Vagina (tissue), 2 donors: ENCODE data around the gene FABP2.

Experiments
- POLR2A ChIP-seq, 2 donors: fragments of 450-650 bp; IDR thresholded peaks; one replicate each; pipeline ENCODE4 v1.6.1; 2017; ENCODE audit warnings: antibody characterized with exemption in 2 of 2, mild to moderate bottlenecking in 2 of 2, moderate library complexity in 2 of 2
- POLR2AphosphoS5 ChIP-seq, 2 donors: sonication (generic); formaldehyde crosslinking; IDR thresholded peaks; one replicate each; pipeline ENCODE4 v1.9.0; 2017; ENCODE audit warnings: antibody characterized with exemption in 2 of 2, mild to moderate bottlenecking in 2 of 2, low read depth in 1 of 2; ENCODE audit not compliant: insufficient read depth in 1 of 2
- TF ChIP-seq, protein P1 (sequence below), 3 experiments: fragments of 450-650 bp in 2 of 3; fragments of 200-600 bp in 1 of 3; sonication (generic) in 1 of 3; IDR thresholded peaks; one replicate each; pipeline ENCODE4 v1.5.1; 2017 to 2019; ENCODE audit warnings: antibody characterized with exemption in 3 of 3, mild to moderate bottlenecking in 2 of 3, moderate library complexity in 2 of 3

DNA sequence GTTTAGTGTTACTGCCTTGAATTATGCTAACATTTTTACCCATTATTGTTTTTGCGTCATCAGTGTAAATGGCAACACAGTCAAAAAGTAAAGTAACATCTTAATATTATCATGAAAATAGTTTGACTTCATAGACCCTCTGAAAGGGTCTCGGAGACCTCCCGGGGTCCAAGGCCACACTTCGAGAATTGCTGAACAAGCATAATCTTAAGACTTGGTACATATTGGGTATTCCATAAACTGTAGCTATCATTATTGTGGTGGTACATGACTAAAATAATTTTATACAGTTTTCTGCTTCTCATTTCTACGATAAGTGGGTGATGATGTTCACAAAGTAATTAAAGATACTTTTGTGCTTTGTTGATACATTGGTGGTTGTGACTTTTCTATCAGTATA lies 32.6 kb downstream of the FABP2 start:
- TF ChIP-seq POLR2A (IDR thresholded peaks at IDR 0.05) (no peak), POLR2AphosphoS5 (IDR thresholded peaks at IDR 0.05; ENCODE audit: insufficient read depth in 1 of 2, low read depth in 1 of 2) (no peak)
- TF ChIP-seq, protein P1, sequence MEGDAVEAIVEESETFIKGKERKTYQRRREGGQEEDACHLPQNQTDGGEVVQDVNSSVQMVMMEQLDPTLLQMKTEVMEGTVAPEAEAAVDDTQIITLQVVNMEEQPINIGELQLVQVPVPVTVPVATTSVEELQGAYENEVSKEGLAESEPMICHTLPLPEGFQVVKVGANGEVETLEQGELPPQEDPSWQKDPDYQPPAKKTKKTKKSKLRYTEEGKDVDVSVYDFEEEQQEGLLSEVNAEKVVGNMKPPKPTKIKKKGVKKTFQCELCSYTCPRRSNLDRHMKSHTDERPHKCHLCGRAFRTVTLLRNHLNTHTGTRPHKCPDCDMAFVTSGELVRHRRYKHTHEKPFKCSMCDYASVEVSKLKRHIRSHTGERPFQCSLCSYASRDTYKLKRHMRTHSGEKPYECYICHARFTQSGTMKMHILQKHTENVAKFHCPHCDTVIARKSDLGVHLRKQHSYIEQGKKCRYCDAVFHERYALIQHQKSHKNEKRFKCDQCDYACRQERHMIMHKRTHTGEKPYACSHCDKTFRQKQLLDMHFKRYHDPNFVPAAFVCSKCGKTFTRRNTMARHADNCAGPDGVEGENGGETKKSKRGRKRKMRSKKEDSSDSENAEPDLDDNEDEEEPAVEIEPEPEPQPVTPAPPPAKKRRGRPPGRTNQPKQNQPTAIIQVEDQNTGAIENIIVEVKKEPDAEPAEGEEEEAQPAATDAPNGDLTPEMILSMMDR (IDR thresholded peaks at IDR 0.05): no peak
